Neural cell (in vitro differentiated cells): ENCODE results near the gene C18orf32.

Source experiments
- EP300 ChIP-seq: fragments of 450-650 bp; conservative IDR thresholded peaks from 2 replicates; pipeline ENCODE4 v1.6.1; 2014; ENCODE audit warnings: antibody characterized with exemption, mild to moderate bottlenecking, moderate library complexity; ENCODE audit not compliant: poor library complexity, severe bottlenecking
- EZH2 ChIP-seq: fragments of 200-600, 300-800 bp; shearing (Covaris generic), sonication (generic); IDR thresholded peaks from 2 replicates; pipeline ENCODE4 v1.6.1; 2014; ENCODE audit warnings: antibody characterized with exemption, low read length, borderline replicate concordance, mild to moderate bottlenecking; ENCODE audit not compliant: insufficient read depth, poor library complexity, severe bottlenecking

- TF ChIP-seq EP300: no peak
- TF ChIP-seq EZH2: no peak
Measured at GRCh38 chr18:49456794-49457193, 30.2 kb downstream of the C18orf32 start.
